Measurements from ENCODE around the gene DLL4.

DNA sequence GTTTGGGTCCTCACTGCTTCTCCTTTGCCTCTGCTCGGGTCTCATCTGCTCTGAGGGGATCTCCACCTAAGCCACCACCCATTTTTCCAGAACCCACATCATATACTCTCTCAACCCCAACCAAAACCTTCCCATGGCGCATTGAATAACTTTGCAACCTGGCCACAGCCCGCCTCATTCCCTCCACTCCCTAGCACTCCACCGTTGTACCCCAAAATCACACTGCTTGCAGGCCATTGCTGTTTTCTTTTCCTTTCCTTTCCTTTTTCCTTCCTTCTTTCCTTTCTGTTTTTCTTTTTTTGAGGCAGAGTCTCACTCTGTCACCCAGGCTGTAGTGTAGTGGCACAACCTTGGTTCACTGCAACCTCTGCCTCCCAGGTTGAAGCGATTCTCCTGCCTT lies 38.0 kb upstream of the DLL4 start:
- TF ChIP-seq, protein P1, sequence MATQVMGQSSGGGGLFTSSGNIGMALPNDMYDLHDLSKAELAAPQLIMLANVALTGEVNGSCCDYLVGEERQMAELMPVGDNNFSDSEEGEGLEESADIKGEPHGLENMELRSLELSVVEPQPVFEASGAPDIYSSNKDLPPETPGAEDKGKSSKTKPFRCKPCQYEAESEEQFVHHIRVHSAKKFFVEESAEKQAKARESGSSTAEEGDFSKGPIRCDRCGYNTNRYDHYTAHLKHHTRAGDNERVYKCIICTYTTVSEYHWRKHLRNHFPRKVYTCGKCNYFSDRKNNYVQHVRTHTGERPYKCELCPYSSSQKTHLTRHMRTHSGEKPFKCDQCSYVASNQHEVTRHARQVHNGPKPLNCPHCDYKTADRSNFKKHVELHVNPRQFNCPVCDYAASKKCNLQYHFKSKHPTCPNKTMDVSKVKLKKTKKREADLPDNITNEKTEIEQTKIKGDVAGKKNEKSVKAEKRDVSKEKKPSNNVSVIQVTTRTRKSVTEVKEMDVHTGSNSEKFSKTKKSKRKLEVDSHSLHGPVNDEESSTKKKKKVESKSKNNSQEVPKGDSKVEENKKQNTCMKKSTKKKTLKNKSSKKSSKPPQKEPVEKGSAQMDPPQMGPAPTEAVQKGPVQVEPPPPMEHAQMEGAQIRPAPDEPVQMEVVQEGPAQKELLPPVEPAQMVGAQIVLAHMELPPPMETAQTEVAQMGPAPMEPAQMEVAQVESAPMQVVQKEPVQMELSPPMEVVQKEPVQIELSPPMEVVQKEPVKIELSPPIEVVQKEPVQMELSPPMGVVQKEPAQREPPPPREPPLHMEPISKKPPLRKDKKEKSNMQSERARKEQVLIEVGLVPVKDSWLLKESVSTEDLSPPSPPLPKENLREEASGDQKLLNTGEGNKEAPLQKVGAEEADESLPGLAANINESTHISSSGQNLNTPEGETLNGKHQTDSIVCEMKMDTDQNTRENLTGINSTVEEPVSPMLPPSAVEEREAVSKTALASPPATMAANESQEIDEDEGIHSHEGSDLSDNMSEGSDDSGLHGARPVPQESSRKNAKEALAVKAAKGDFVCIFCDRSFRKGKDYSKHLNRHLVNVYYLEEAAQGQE (IDR thresholded peaks at IDR 0.05; ENCODE audit: low read depth), result no peak
- TF ChIP-seq CTCF (IDR thresholded peaks at IDR 0.05 in 2 of 3, conservative IDR thresholded peaks at IDR 0.05 in 1 of 3; ENCODE audit: borderline replicate concordance in 1 of 3, insufficient read depth in 1 of 3, low read depth in 2 of 3, low read length in 2 of 3), result no peak
- no peak for TF ChIP-seq YY1 (IDR thresholded peaks at IDR 0.05; ENCODE audit: extremely low read depth, insufficient replicate concordance, low read depth, low read length)

All from HCT116 (cell line).